ENCODE measurements around the gene ELMO1.

The ELMO1 gene

GRCh38 chr7:36919738-36920137 lies 528.9 kb downstream of the ELMO1 start:
- no peak for DNase-seq (ENCODE audit: low read depth in 2 of 2)

DNA sequence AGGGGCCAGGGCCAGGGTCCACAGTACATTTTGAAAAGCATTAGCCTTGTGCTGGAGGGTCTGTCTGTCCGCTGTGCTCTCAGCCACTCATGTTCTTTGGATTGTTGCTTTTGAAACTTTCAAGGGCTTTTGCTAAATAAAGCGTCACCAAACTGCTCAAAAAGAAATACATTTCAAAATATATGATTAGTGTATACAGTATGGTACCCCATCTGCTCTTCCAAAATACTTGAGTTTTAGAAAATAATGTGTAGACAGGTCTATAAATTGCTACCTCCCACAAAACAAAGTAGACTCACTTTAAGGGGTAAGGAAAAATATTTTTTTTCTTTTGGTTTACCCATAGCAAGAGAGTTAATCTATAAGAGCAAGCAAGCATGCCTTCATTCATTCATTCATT lies 530.1 kb downstream of the ELMO1 start:
- no peak for DNase-seq (ENCODE audit: low read depth in 2 of 2)

- DNase-seq (ENCODE audit: low read depth in 2 of 2), result no peak
Measured at GRCh38 chr7:36916619-36917018, 532.0 kb downstream of the ELMO1 start.

GRCh38 chr7:36916116-36916515 lies 532.5 kb downstream of the ELMO1 start:
- DNase-seq (ENCODE audit: low read depth in 2 of 2), result no peak

- no peak for DNase-seq (ENCODE audit: low read depth in 2 of 2)
Measured at GRCh38 chr7:36911788-36912187, 536.9 kb downstream of the ELMO1 start.

DNA sequence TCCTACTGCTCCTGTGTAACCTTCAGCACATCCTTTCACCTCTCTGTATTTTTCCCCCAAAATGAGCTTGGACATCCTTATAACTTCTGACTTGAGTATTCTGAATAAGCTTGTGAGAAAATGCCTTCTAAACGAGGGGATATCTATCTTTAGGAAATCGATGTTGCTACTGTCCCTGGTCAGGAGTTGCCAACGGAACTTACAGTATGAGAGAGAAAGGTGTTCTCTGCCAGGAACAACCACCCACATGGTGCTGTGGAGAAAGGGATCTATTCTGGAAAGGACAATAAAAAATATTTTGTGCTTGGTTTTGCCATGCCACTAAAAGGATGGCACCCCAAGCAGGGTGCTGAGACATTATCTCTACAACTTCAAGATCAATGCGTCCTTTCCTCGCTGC lies 537.8 kb downstream of the ELMO1 start:
- DNase-seq (ENCODE audit: low read depth in 2 of 2), result no peak

DNA sequence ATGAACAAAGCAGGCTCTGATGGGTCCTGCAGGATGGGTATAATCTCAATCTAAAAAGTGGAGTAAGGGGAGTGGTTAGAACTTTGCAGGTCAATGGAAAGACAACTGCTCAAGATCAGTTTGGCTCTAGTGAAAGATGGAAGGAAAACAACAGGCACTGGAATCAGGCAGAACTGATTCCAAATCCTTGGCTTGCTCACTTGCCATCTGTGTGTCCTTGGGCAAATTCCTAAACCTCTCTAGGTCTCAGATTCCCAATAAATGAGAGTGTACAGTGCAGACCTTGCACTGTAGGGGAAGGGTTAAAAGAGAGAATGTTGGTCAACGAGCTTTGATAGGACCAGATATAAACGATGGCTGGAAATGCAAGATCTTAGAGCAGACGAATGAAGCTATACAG lies 538.3 kb downstream of the ELMO1 start:
- no peak for DNase-seq (ENCODE audit: low read depth in 2 of 2)

GRCh38 chr7:36906956-36907635 lies 541.6 kb downstream of the ELMO1 start:
- no peak for DNase-seq (ENCODE audit: low read depth in 2 of 2)

GRCh38 chr7:36906448-36906847 lies 542.2 kb downstream of the ELMO1 start:
- DNase-seq (ENCODE audit: low read depth in 2 of 2), result no peak

DNA sequence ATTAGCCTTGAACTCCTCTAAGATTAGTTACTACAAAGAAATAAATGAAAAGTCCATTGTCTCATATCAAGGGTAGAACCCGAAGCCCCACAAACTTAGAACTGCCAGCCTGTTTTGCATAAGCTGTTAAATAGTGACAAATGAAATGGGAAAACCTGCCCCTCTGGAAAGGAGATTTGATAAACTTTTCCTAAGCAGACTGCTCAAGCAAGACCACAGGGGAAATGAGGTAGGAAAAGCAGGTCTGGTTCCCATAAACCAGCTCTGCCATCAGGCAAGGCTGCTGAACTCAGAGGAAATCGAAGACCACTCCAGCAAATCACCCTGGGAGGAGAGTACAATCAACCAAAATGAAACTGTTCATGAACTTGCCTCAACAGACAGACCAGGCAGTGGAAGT lies 542.8 kb downstream of the ELMO1 start:
- no peak for DNase-seq (ENCODE audit: low read depth in 2 of 2)

- DNase-seq (ENCODE audit: low read depth in 2 of 2), result no peak
Measured at GRCh38 chr7:36904802-36905201, 543.9 kb downstream of the ELMO1 start.

DNA sequence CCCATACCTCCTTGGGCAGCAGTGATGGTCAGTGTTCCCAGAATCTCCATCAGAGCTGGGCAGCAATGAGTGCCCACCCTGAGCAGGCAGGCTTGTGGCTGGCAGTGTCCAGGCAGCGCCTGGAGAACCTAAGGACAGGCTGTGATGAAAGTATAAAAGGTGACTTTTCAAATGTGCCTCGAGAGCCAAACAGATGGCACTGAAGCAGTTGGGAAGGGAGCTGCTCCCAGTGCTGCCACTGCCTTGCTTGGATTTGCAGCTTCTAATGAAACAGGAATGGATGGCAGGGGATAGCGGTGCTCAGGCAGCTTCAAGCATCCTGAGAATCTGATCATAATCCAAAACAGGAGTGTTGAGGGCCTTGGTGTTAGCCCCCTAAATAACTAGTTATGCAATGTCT lies 544.6 kb downstream of the ELMO1 start:
- DNase-seq (ENCODE audit: low read depth in 2 of 2), result no peak

- DNase-seq (ENCODE audit: low read depth in 2 of 2), result no peak
Measured at GRCh38 chr7:36900988-36901710, 547.5 kb downstream of the ELMO1 start.

DNA sequence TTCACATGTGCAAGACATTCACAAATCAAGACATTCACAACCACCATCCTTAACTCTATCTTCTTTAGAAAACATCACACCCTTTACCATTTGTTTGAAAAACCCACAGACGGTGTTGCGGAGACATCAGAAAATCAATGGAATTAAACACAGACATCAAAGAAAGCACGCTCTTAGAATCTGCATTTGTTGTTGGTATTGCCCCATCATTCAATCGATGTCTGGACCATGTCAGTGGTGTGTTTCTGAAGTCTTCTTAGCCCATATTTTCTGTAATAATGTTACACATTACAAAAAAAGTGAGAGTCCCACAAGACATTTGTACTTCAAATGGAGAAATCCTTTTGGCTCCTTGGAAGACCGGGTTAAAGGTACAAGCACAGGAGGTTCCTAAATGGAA lies 550.5 kb downstream of the ELMO1 start:
- DNase-seq (ENCODE audit: low read depth in 2 of 2), result no peak

- no peak for DNase-seq (ENCODE audit: low read depth in 2 of 2)
Measured at GRCh38 chr7:36896956-36897590, 551.6 kb downstream of the ELMO1 start.

GRCh38 chr7:36896418-36896817 lies 552.2 kb downstream of the ELMO1 start:
- DNase-seq (ENCODE audit: low read depth in 2 of 2), result no peak

DNA sequence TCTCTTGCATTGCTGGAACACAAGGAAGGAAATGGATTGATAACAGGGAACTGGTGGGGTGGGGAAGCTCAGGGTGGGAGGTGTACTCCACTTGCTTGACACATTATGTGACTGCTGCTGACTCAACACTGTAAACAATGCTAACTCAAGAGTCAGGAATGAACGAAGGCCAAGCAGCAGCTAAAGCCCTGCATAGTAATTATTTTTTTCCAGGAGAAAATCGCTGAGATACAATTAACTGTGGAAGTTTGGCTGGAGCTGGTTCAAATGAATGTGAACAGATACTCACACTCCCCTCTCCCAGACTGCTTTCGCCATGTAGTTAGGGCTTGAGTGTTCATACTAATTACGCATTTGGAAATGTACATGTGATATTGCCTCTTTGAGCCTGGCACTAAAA lies 553.5 kb downstream of the ELMO1 start:
- DNase-seq (ENCODE audit: low read depth in 2 of 2), result no peak

GRCh38 chr7:36894190-36894589 lies 554.5 kb downstream of the ELMO1 start:
- no peak for DNase-seq (ENCODE audit: low read depth in 2 of 2)

GRCh38 chr7:36889182-36889581 lies 559.5 kb downstream of the ELMO1 start:
- no peak for DNase-seq (ENCODE audit: low read depth in 2 of 2)

GRCh38 chr7:36887969-36888368 lies 560.7 kb downstream of the ELMO1 start:
- no peak for DNase-seq (ENCODE audit: low read depth in 2 of 2)

DNA sequence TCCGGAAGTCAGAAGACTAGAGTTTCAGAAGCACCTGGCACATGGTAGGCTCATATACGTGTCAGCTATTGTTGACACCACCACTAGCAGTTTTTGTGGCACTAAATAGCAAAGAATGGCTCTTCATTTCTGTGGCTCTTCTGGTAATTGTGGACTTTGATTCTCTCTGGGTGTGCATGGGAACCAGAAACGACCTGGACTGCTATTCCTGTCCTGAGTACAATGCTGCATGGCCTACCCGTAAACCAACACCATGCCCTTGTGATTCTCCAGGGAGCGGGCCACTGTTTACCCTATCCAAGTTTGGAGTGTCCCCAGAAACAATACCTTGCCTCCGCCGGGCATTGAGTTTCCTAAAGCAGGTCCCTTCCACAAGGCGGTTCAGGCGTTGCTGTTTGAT lies 561.4 kb downstream of the ELMO1 start:
- DNase-seq (ENCODE audit: low read depth in 2 of 2), result no peak

DNA sequence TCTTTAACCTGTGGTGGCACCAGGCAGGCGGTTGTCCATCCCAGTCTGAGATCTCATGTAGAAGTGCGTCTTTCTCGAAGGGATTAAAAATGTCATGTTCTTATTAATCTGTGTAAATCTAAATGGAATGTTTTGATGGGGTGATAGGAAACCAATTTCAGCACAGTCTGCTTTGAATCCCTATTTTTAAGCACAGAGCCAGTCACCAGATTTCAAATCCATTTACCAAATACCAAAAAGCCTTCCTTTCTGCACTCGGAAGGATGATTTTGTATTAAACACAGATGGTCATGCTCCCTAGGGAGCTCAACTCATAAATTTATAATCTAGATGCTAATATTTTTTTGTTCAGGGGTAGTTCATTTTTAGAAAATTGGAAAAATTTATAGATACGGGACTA lies 563.8 kb downstream of the ELMO1 start:
- no peak for DNase-seq (ENCODE audit: low read depth in 2 of 2)

DNA sequence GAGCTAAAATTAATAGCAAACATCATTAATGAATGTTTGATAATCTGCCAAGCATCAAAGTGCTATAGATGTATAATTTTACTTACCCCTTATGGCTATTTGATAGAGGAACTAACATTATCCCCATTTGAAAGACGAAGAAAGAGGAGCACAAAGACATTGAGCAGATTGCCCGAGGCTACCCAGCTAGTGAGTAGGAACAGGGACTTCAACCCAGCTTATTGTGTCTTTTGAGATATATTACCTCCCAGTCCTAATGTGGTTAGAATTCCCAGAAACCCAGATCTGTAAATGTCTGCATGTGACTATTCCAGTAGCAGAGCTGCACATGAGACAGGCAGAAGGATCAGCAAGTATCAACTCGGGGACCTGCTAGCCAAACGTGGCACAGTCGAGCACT lies 564.3 kb downstream of the ELMO1 start:
- DNase-seq (ENCODE audit: low read depth in 2 of 2), result no peak

All from stimulated activated CD4-positive, alpha-beta T cell treated with anti-CD3 and anti-CD28 coated beads, Interleukin-1b, Interleukin-23, amount 100 ng/mL, for 4 hours (primary cell).